PC-9 (cell line): ENCODE data around the gene CCL24.

ENCODE experiments used
- EZH2 ChIP-seq: fragments of 200-600 bp; sonication (generic); IDR thresholded peaks from 2 replicates; pipeline ENCODE4 v1.8.0; 2017; ENCODE audit warnings: antibody characterized with exemption, low read depth
- TF ChIP-seq, protein P1 (sequence below): fragments of 200-600 bp; sonication (generic); conservative IDR thresholded peaks from 2 replicates; pipeline ENCODE4 v1.6.1; 2017; ENCODE audit warnings: mixed run types, antibody characterized with exemption, mild to moderate bottlenecking, moderate library complexity

DNA sequence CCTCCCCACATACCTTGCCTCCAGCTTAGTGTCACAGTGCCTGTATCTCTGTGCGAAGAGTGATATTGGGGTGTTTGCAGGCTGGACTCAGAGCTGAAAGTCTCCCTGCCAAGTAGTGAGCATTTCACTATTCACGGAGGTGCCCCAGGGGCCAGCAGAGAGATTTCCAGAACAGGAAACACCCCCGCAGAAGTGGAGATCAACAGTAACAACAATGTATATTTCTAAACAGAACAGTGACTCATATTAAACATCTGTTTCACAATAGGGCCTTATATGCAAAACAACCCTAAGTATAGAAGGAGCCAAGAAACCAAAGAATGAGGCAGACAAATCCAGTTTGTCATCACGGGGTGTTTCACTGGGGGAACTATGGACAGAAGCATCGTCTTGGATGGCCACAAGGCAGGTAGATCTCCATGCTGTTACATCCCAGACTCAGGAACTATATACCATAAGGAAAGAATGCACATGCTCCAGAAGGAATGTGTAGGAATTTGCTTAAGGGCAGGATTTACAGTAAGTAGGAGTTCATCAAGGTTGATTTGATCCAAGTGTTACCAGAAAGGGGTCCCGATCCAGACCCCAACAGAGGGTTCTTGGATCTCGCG, 29.3 kb upstream of the CCL24 start:
- TF ChIP-seq, protein P1, sequence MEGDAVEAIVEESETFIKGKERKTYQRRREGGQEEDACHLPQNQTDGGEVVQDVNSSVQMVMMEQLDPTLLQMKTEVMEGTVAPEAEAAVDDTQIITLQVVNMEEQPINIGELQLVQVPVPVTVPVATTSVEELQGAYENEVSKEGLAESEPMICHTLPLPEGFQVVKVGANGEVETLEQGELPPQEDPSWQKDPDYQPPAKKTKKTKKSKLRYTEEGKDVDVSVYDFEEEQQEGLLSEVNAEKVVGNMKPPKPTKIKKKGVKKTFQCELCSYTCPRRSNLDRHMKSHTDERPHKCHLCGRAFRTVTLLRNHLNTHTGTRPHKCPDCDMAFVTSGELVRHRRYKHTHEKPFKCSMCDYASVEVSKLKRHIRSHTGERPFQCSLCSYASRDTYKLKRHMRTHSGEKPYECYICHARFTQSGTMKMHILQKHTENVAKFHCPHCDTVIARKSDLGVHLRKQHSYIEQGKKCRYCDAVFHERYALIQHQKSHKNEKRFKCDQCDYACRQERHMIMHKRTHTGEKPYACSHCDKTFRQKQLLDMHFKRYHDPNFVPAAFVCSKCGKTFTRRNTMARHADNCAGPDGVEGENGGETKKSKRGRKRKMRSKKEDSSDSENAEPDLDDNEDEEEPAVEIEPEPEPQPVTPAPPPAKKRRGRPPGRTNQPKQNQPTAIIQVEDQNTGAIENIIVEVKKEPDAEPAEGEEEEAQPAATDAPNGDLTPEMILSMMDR: no peak
- no peak for TF ChIP-seq EZH2
